Measurements from ENCODE around the gene CLPTM1. TPM values are rescaled to one million over a fixed set of nuclear protein-coding genes. Genes with fewer than 3 reads are reported as not detected.
A peak's percentile ranks its signal among the peaks of the same experiment; 100 is the strongest.

The CLPTM1 gene
- total and polyA plus RNA-seq, 9 of the 15 experiments (the other 6 are each of a cell fraction or from before 2014, with no cell fraction given), result 0.37 to 96.0 (median 27.5) TPM

DNA sequence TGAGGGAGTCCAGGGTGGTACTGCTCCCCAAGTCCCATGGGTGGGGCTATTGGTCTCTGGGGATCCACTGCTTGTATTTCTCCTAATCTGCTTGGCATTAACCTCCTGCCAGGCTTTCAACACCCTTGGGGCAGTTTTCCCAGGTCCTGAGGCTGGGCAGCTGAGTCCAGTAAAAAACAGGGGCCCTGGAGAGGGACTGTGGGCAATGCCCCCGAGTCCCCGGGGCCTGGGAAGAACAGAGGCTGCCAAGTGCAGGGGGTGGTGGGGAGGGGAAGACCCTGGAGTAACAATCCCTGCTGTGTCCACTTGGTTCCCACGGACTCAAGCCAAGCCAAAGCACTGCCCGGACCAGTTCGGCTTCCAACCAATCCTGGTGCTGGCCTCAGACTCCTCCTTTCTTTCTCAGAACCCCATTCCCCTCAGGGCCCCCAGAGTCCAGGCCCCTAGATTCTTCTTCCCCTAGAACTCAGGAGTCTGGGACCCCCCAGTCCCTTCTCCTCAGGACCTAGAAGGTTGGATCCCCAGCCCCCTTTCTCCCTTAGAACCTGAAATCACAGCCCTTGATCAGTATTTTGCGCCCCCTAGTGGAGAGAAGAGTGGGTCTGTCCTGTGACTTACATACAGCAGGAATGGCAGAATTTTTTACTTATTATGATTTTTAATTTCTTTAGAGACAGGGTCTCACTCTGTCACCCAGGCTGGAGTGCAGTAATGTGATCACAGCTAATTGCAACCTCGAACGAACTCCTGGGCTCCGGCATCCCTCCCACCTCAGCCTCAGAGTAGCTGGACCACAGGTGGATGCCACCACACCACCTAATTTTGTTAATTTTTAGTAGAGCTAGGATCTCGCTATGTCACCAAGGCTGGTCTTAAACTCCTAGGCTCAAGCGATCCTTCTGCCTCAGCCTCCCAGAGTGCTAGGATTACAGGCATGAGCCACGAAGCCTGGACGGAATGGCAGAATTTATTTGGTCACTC lies 3.7 kb upstream of the CLPTM1 start (continued):
- TF ChIP-seq LARP7 (IDR thresholded peaks at IDR 0.05) (no peak), ZNF431 (CRISPR knock-in tag; IDR thresholded peaks at IDR 0.05) (no peak), GATA2 (CRISPR knock-in tag; IDR thresholded peaks at IDR 0.05) (peak; percentile 76), E2F8 (IDR thresholded peaks at IDR 0.05; ENCODE audit: low read depth, partially characterized antibody) (no peak), JUND (IDR thresholded peaks at IDR 0.05; ENCODE audit: borderline replicate concordance, low read depth, low read length) (0 out of 2 replicates have a peak, but pooled peaks have one; percentile 6), JUND (tag; IDR thresholded peaks at IDR 0.05; ENCODE audit: borderline replicate concordance, low read depth, low read length) (no peak), DEAF1 (CRISPR knock-in tag; IDR thresholded peaks at IDR 0.05) (peak; percentile 79), RAD21 (CRISPR knock-in tag; conservative IDR thresholded peaks at IDR 0.05 in 1 of 2, IDR thresholded peaks at IDR 0.05 in 1 of 2) (peak; percentile 76 to 84), TCFL5 (CRISPR knock-in tag; conservative IDR thresholded peaks at IDR 0.05) (no peak), SMC3 (conservative IDR thresholded peaks at IDR 0.05; ENCODE audit: insufficient read depth, low read depth, low read length) (peak; percentile 72; the same call in 1 of the 2 replicates), TEAD2 (tag; IDR thresholded peaks at IDR 0.05) (no peak), VEZF1 (CRISPR knock-in tag; IDR thresholded peaks at IDR 0.05) (0 out of 2 replicates have a peak, but pooled peaks have one; percentile 16), KDM1A (IDR thresholded peaks at IDR 0.05) (peak in 1 of 2 experiments; percentile 15; a peak in 1 of 4 replicates), MAFK (IDR thresholded peaks at IDR 0.05; ENCODE audit: low read length) (no peak), CTCF (IDR thresholded peaks at IDR 0.05 in 2 of 3, conservative IDR thresholded peaks at IDR 0.05 in 1 of 3; ENCODE audit: insufficient read depth in 2 of 3, low read depth in 1 of 3, low read length in 3 of 3) (peak; percentile 72 to 85 (median 83)), PHF21A (IDR thresholded peaks at IDR 0.05; ENCODE audit: borderline replicate concordance, low read depth) (0 out of 2 replicates have a peak, but pooled peaks have one; percentile 12)

Data from K562 (cell line).